ENCODE data around the gene UCK2.
"Not testable (repeated sequence)": the region's sequence is repeated elsewhere in the genome, so short reads cannot be mapped to it uniquely, and the experiment has no call there.

UCK2 gene

GRCh38 chr1:165827268-165828102 is at the start of gene UCK2:
UCK2 (plus strand) TSS chr1:165827614; CDS start chr1:165827834, 220 bp downstream.
- peak; percentile 89 for ATAC-seq
- TF ChIP-seq GLIS3 (CRISPR knock-in tag; IDR thresholded peaks at IDR 0.05) (no peak), TSHZ2 (CRISPR knock-in tag; IDR thresholded peaks at IDR 0.05) (0 out of 2 replicates have a peak, but pooled peaks have one; percentile 12)

- ATAC-seq = not testable (repeated sequence)
These were observed 49.2 kb upstream of the UCK2 start for GRCh38 chr1:165778197-165778596.

- ATAC-seq = not testable (repeated sequence)
These were observed 43.9 kb upstream of the UCK2 start for GRCh38 chr1:165783519-165783918.

GRCh38 chr1:165787741-165788140 is 39.7 kb upstream of the UCK2 start:
- ATAC-seq = no peak
- TF ChIP-seq RARB (CRISPR knock-in tag; IDR thresholded peaks at IDR 0.05) (no peak), ZC3H10 (CRISPR knock-in tag; IDR thresholded peaks at IDR 0.05) (no peak), ZNF70 (CRISPR knock-in tag; IDR thresholded peaks at IDR 0.05) (no peak), ARNTL (CRISPR knock-in tag; IDR thresholded peaks at IDR 0.05; ENCODE audit: borderline replicate concordance, low read depth) (no peak), ZNF8 (CRISPR knock-in tag; IDR thresholded peaks at IDR 0.05) (no peak), ESRRG (CRISPR knock-in tag; IDR thresholded peaks at IDR 0.05) (no peak), PPARA (CRISPR knock-in tag; IDR thresholded peaks at IDR 0.05; ENCODE audit: borderline replicate concordance) (no peak), SNAI2 (CRISPR knock-in tag; IDR thresholded peaks at IDR 0.05) (no peak), ISL1 (CRISPR knock-in tag; IDR thresholded peaks at IDR 0.05) (no peak), ZNF565 (CRISPR knock-in tag; conservative IDR thresholded peaks at IDR 0.05; ENCODE audit: low read depth) (no peak), TOX (CRISPR knock-in tag; IDR thresholded peaks at IDR 0.05; ENCODE audit: borderline replicate concordance) (no peak), BACH2 (CRISPR knock-in tag; IDR thresholded peaks at IDR 0.05; ENCODE audit: borderline replicate concordance) (no peak), CSDC2 (CRISPR knock-in tag; IDR thresholded peaks at IDR 0.05) (no peak), TSHZ2 (CRISPR knock-in tag; IDR thresholded peaks at IDR 0.05) (no peak), OSR1 (CRISPR knock-in tag; IDR thresholded peaks at IDR 0.05) (no peak), PATZ1 (CRISPR knock-in tag; IDR thresholded peaks at IDR 0.05; ENCODE audit: borderline replicate concordance) (no peak), CREB5 (CRISPR knock-in tag; IDR thresholded peaks at IDR 0.05; ENCODE audit: low read depth) (no peak), ZFP3 (CRISPR knock-in tag; IDR thresholded peaks at IDR 0.05) (no peak)
